ENCODE data around the gene SMAD9.

DNA sequence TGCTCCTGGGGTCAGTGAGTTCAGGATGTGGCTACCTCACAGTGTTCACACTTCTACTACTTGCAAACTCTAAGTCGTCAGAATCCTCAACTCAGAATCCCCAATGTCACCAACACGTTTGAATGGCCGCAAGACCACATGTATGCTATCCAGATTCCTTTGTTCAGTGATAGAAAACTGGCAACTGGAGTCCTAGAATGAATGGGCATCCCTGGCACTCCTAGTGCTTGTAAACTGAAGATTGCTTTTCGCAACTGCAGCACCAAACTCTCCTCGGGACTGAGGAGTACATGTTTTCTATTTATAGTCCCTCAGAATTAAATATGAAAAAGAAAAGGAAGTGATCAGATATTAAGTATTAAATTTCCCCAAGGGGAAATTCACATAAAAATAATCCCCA, 4.9 kb downstream of the SMAD9 start:
- TF ChIP-seq, protein P1, sequence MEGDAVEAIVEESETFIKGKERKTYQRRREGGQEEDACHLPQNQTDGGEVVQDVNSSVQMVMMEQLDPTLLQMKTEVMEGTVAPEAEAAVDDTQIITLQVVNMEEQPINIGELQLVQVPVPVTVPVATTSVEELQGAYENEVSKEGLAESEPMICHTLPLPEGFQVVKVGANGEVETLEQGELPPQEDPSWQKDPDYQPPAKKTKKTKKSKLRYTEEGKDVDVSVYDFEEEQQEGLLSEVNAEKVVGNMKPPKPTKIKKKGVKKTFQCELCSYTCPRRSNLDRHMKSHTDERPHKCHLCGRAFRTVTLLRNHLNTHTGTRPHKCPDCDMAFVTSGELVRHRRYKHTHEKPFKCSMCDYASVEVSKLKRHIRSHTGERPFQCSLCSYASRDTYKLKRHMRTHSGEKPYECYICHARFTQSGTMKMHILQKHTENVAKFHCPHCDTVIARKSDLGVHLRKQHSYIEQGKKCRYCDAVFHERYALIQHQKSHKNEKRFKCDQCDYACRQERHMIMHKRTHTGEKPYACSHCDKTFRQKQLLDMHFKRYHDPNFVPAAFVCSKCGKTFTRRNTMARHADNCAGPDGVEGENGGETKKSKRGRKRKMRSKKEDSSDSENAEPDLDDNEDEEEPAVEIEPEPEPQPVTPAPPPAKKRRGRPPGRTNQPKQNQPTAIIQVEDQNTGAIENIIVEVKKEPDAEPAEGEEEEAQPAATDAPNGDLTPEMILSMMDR (IDR thresholded peaks at IDR 0.05; ENCODE audit: poor library complexity): no peak
- TF ChIP-seq EZH2phosphoT487 (IDR thresholded peaks at IDR 0.05; ENCODE audit: low read depth, severe bottlenecking, unreplicated experiment): no peak
- no peak for TF ChIP-seq EZH2 (IDR thresholded peaks at IDR 0.05; ENCODE audit: borderline replicate concordance)
